Measurements from ENCODE around the gene BNIP1.

DNA sequence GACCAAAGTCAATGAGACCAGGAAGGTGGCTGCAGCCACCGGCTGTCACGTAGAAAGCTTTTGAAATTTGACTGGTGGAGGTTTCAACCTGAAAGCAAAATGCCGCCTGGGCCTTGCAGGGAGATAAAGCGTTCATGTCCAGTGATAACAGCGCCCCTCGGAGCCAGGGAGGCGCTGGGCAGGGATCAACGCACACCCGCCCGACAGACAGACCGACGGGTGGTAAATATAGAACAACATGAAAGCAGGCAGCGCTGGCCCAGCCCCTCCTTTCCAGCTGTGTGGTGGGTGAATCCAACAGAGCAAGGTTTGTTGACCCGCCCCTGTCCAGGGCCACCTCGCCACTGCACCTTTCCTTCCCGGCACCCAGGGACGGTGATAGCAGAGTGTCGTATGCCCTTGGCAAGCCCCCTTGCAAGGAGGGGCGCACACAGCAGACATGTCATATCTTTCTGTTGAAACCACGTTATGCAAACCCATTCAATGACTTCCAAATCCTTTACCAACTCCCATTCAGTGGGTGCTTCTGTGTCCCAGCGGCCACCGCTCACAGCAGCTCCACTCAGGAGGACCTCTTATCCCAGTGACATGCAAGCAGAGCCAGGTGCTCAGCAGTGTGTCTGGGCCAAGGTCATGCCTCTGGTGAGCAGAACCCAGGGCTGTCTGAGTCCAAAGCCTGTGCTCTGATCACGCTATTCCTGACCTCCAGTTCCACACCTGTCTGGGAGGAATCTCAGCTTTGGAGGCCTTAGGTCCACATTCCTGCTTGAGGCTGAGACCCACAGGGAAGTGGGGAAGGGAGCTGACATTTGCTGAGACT is 52.0 kb downstream of the BNIP1 start:
- TF ChIP-seq, protein P1, sequence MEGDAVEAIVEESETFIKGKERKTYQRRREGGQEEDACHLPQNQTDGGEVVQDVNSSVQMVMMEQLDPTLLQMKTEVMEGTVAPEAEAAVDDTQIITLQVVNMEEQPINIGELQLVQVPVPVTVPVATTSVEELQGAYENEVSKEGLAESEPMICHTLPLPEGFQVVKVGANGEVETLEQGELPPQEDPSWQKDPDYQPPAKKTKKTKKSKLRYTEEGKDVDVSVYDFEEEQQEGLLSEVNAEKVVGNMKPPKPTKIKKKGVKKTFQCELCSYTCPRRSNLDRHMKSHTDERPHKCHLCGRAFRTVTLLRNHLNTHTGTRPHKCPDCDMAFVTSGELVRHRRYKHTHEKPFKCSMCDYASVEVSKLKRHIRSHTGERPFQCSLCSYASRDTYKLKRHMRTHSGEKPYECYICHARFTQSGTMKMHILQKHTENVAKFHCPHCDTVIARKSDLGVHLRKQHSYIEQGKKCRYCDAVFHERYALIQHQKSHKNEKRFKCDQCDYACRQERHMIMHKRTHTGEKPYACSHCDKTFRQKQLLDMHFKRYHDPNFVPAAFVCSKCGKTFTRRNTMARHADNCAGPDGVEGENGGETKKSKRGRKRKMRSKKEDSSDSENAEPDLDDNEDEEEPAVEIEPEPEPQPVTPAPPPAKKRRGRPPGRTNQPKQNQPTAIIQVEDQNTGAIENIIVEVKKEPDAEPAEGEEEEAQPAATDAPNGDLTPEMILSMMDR (IDR thresholded peaks at IDR 0.05 in 8 of 11, conservative IDR thresholded peaks at IDR 0.05 in 3 of 11): no peak
- TF ChIP-seq POLR2A (IDR thresholded peaks at IDR 0.05) (no peak), POLR2AphosphoS5 (IDR thresholded peaks at IDR 0.05) (no peak)
